ENCODE results near the gene PEF1.

The PEF1 gene

DNA sequence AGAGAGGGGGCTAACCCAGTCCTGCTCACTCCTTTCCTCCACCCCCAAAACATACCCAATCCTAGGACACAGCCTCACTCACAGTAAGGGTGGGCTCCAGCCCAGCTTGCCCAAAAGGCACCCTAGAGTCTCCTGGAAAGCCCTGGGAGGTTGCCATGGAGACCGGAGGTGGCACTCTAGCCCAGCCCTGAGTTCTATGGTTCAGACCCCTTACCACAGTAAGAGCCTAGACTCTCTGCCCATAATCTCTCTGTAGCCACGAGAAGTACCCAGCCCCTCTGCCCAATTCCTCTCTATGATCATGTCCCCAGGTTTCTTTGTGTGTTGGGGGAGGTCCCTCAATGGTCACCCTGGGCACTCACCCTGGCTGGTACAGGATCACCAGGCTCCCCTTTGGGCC, 44.7 kb upstream of the PEF1 start:
- ATAC-seq, result no peak; the same call in 2 of the 3 replicates
- no peak for TF ChIP-seq OSR1 (CRISPR knock-in tag; IDR thresholded peaks at IDR 0.05)
- TF ChIP-seq ZC3H10 (CRISPR knock-in tag; IDR thresholded peaks at IDR 0.05), result no peak
- no peak for TF ChIP-seq ARNTL (CRISPR knock-in tag; IDR thresholded peaks at IDR 0.05; ENCODE audit: borderline replicate concordance, low read depth)
- no peak for TF ChIP-seq ZNF8 (CRISPR knock-in tag; IDR thresholded peaks at IDR 0.05)
- no peak for TF ChIP-seq RARB (CRISPR knock-in tag; IDR thresholded peaks at IDR 0.05)
- TF ChIP-seq, protein P1, sequence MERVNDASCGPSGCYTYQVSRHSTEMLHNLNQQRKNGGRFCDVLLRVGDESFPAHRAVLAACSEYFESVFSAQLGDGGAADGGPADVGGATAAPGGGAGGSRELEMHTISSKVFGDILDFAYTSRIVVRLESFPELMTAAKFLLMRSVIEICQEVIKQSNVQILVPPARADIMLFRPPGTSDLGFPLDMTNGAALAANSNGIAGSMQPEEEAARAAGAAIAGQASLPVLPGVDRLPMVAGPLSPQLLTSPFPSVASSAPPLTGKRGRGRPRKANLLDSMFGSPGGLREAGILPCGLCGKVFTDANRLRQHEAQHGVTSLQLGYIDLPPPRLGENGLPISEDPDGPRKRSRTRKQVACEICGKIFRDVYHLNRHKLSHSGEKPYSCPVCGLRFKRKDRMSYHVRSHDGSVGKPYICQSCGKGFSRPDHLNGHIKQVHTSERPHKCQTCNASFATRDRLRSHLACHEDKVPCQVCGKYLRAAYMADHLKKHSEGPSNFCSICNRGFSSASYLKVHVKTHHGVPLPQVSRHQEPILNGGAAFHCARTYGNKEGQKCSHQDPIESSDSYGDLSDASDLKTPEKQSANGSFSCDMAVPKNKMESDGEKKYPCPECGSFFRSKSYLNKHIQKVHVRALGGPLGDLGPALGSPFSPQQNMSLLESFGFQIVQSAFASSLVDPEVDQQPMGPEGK (CRISPR knock-in tag; IDR thresholded peaks at IDR 0.05; ENCODE audit: borderline replicate concordance), result no peak

DNA sequence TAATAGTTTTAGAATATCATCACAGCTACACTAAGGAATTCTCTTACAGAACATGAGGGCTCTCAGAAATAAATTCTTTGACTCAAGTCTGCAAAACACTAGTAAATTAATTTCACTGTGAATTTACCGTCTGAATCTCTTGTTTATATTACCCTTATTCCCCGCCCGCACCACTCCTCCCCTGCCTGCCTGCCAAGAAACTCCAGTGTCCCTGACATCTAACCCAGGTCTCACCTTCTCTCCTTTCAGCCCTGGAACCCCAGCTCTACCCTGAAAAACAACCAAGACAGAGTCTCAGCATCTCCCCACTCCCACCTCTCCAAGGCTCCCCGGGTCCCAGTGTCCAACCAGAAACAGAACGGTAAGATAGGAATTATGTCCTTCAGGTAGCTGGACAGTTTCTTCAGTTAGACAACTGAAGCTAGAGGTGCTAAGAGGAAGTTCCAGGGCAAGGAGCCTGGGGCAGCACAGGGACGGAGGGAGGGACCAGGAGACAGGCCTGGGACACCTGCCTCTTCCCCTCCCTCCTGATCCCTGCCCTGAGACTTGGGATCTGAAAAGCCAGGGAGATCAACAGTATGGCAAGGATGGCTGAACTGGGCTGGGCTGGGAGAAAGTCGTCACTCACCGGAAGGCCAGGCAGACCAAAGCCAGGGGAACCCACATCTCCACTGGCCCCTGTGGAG, 43.7 kb upstream of the PEF1 start:
- no peak for TF ChIP-seq ZFP3 (CRISPR knock-in tag; IDR thresholded peaks at IDR 0.05)
- TF ChIP-seq ESRRG (CRISPR knock-in tag; IDR thresholded peaks at IDR 0.05), result no peak
- no peak for TF ChIP-seq PPARA (CRISPR knock-in tag; IDR thresholded peaks at IDR 0.05; ENCODE audit: borderline replicate concordance)
- no peak for TF ChIP-seq RARB (CRISPR knock-in tag; IDR thresholded peaks at IDR 0.05)
- no peak for TF ChIP-seq ZNF8 (CRISPR knock-in tag; IDR thresholded peaks at IDR 0.05)
- TF ChIP-seq, protein P2, sequence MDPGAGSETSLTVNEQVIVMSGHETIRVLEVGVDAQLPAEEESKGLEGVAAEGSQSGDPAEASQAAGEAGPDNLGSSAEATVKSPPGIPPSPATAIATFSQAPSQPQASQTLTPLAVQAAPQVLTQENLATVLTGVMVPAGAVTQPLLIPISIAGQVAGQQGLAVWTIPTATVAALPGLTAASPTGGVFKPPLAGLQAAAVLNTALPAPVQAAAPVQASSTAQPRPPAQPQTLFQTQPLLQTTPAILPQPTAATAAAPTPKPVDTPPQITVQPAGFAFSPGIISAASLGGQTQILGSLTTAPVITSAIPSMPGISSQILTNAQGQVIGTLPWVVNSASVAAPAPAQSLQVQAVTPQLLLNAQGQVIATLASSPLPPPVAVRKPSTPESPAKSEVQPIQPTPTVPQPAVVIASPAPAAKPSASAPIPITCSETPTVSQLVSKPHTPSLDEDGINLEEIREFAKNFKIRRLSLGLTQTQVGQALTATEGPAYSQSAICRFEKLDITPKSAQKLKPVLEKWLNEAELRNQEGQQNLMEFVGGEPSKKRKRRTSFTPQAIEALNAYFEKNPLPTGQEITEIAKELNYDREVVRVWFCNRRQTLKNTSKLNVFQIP (CRISPR knock-in tag; IDR thresholded peaks at IDR 0.05; ENCODE audit: borderline replicate concordance, low read depth), result no peak
- no peak for TF ChIP-seq ISL1 (CRISPR knock-in tag; IDR thresholded peaks at IDR 0.05)
- TF ChIP-seq, protein P3, sequence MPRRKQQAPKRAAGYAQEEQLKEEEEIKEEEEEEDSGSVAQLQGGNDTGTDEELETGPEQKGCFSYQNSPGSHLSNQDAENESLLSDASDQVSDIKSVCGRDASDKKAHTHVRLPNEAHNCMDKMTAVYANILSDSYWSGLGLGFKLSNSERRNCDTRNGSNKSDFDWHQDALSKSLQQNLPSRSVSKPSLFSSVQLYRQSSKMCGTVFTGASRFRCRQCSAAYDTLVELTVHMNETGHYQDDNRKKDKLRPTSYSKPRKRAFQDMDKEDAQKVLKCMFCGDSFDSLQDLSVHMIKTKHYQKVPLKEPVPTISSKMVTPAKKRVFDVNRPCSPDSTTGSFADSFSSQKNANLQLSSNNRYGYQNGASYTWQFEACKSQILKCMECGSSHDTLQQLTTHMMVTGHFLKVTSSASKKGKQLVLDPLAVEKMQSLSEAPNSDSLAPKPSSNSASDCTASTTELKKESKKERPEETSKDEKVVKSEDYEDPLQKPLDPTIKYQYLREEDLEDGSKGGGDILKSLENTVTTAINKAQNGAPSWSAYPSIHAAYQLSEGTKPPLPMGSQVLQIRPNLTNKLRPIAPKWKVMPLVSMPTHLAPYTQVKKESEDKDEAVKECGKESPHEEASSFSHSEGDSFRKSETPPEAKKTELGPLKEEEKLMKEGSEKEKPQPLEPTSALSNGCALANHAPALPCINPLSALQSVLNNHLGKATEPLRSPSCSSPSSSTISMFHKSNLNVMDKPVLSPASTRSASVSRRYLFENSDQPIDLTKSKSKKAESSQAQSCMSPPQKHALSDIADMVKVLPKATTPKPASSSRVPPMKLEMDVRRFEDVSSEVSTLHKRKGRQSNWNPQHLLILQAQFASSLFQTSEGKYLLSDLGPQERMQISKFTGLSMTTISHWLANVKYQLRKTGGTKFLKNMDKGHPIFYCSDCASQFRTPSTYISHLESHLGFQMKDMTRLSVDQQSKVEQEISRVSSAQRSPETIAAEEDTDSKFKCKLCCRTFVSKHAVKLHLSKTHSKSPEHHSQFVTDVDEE (CRISPR knock-in tag; IDR thresholded peaks at IDR 0.05), result no peak
- TF ChIP-seq ZC3H10 (CRISPR knock-in tag; IDR thresholded peaks at IDR 0.05), result no peak
- TF ChIP-seq ARNTL (CRISPR knock-in tag; IDR thresholded peaks at IDR 0.05; ENCODE audit: borderline replicate concordance, low read depth), result no peak
- TF ChIP-seq OSR1 (CRISPR knock-in tag; IDR thresholded peaks at IDR 0.05), result no peak
- TF ChIP-seq GLIS3 (CRISPR knock-in tag; IDR thresholded peaks at IDR 0.05), result no peak
- TF ChIP-seq, protein P4, sequence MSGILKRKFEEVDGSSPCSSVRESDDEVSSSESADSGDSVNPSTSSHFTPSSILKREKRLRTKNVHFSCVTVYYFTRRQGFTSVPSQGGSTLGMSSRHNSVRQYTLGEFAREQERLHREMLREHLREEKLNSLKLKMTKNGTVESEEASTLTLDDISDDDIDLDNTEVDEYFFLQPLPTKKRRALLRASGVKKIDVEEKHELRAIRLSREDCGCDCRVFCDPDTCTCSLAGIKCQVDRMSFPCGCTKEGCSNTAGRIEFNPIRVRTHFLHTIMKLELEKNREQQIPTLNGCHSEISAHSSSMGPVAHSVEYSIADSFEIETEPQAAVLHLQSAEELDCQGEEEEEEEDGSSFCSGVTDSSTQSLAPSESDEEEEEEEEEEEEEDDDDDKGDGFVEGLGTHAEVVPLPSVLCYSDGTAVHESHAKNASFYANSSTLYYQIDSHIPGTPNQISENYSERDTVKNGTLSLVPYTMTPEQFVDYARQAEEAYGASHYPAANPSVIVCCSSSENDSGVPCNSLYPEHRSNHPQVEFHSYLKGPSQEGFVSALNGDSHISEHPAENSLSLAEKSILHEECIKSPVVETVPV (CRISPR knock-in tag; IDR thresholded peaks at IDR 0.05), result no peak
- no peak for TF ChIP-seq SNAI2 (CRISPR knock-in tag; IDR thresholded peaks at IDR 0.05)
- no peak for TF ChIP-seq TOX (CRISPR knock-in tag; IDR thresholded peaks at IDR 0.05; ENCODE audit: borderline replicate concordance)
- TF ChIP-seq, protein P1 (CRISPR knock-in tag; IDR thresholded peaks at IDR 0.05; ENCODE audit: borderline replicate concordance), result no peak
- TF ChIP-seq ZNF565 (CRISPR knock-in tag; conservative IDR thresholded peaks at IDR 0.05; ENCODE audit: low read depth), result no peak
- TF ChIP-seq BACH2 (CRISPR knock-in tag; IDR thresholded peaks at IDR 0.05; ENCODE audit: borderline replicate concordance), result no peak
- no peak for TF ChIP-seq ZNF70 (CRISPR knock-in tag; IDR thresholded peaks at IDR 0.05)
- no peak for TF ChIP-seq CSDC2 (CRISPR knock-in tag; IDR thresholded peaks at IDR 0.05)
- ATAC-seq, result no peak

DNA sequence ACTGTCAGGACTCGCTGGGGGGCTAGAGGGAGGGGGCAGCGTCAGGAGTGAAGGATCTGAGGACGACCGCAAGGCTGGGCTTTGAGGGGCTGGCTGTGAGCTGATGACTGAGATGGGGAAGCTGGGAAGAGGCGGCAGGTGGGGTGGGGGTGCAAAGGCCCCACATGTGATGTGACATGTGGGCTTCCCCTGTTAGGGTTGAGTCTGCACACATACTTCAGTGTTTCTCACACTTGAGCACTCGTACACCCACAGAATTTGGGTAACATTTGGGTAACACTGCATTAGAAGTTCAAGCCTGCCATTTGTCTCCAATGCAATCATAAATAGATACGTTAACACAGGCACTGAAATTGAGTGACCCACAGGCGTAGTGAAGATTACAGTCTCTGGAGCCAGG, 42.9 kb upstream of the PEF1 start:
- no peak for ATAC-seq
- TF ChIP-seq, protein P3 (CRISPR knock-in tag; IDR thresholded peaks at IDR 0.05), result no peak
- no peak for TF ChIP-seq OSR1 (CRISPR knock-in tag; IDR thresholded peaks at IDR 0.05)
- TF ChIP-seq, protein P1 (CRISPR knock-in tag; IDR thresholded peaks at IDR 0.05; ENCODE audit: borderline replicate concordance), result no peak
- TF ChIP-seq CSDC2 (CRISPR knock-in tag; IDR thresholded peaks at IDR 0.05), result no peak
- no peak for TF ChIP-seq ARNTL (CRISPR knock-in tag; IDR thresholded peaks at IDR 0.05; ENCODE audit: borderline replicate concordance, low read depth)
- no peak for TF ChIP-seq RARB (CRISPR knock-in tag; IDR thresholded peaks at IDR 0.05)

Data from SK-N-SH treated with all-trans-retinoic acid at 6 μM for 48 hours (cell line).